Ovary (tissue), 9 donors: Measurements from ENCODE around the gene AGPAT4. TPM values are rescaled to one million over a fixed set of nuclear protein-coding genes. Genes with fewer than 3 reads are reported as not detected.

Experiments used
- DNase-seq, 5 donors: peaks; one replicate each; pipeline ENCODE4 v3.0.0-alpha.2; 2019 to 2020
- H3K27ac ChIP-seq, 2 donors: fragments of 200-600 bp; one replicate each; pipeline versions ENCODE4 v1.5.1 to v1.8.0; 2019 to 2022
- H3K27me3 ChIP-seq: fragments of 200-600 bp; one replicate; pipeline ENCODE4 v1.8.0; 2022
- H3K36me3 ChIP-seq: fragments of 200-600 bp; sonication (generic); one replicate; pipeline ENCODE4 v1.5.1; 2019
- H3K4me1 ChIP-seq: one replicate; pipeline ENCODE4 v1.8.1; 2013; ENCODE audit warnings: mild to moderate bottlenecking, moderate library complexity; ENCODE audit not compliant: insufficient read depth
- H3K4me3 ChIP-seq: fragments of 200-600 bp; sonication (generic); one replicate; pipeline ENCODE4 v1.5.1; 2017
- H3K9me3 ChIP-seq, 2 donors: fragments of 200-600 bp in 1 of 2; sonication (generic) in 1 of 2; one replicate each; pipeline versions ENCODE4 v1.5.1 to v1.8.1; 2013 to 2019; ENCODE audit warnings: mild to moderate bottlenecking in 1 of 2, moderate library complexity in 1 of 2
- EP300 ChIP-seq: sonication (generic); formaldehyde crosslinking; IDR thresholded peaks from one replicate; pipeline ENCODE4 v1.6.1; 2017; ENCODE audit warnings: antibody characterized with exemption
- POLR2A ChIP-seq: fragments of 450-650 bp; IDR thresholded peaks from one replicate; pipeline ENCODE4 v1.6.1; 2017; ENCODE audit warnings: antibody characterized with exemption, mild to moderate bottlenecking, moderate library complexity
- WGBS, 3 donors: extraction: QIAGEN DNeasy Blood & Tissue Kit in 1 of 3; methylation state at CpG; one replicate each; pipeline versions ENCODE4 v1.1.5 to v1.1.7; 2013 to 2017; 5-methylcytosine and 5-hydroxymethylcytosine counted together
- intact Hi-C, 4 donors: fragments of 100-400 bp; cut with DNase I; formaldehyde crosslinking; loops; one replicate each; pipeline versions ENCODE4 v1.11.0 to v1.15.1; 2022 to 2023
- polyA plus RNA-seq, 2 donors: library from polyadenylated mRNA; stranded (reverse); fragments of 200-250 nt in 1 of 2; fragments of 350-450 nt in 1 of 2; fragmentation: Illumina TruSeq in 1 of 2; extraction: RNeasy Lipid Tissue Mini Kit (QIAGEN cat#74804) in 1 of 2; gene quantifications; one replicate each; pipeline ENCODE4 v1.2.3, GENCODE V29; 2013 to 2014
- total RNA-seq, 7 donors: library from RNA; depleted of rRNA in 2 of 7; stranded (reverse); fragments of >200 nt in 2 of 7; fragmentation: NEBNext Ultra II Directional in 3 of 7; extraction: Animal tissue kit (Norgen Biotek cat#: 25700) in 3 of 7; gene quantifications; one replicate each; pipeline versions ENCODE4 v1.1.0 to v1.2.4, GENCODE V29; 2016 to 2023
- TF ChIP-seq, protein P1 (sequence below), 3 donors: fragments of 450-650 bp in 2 of 3; fragments of 200-600 bp in 1 of 3; IDR thresholded peaks; one replicate each; pipeline versions ENCODE4 v1.5.1 to v1.8.0; 2016 to 2022; ENCODE audit warnings: antibody characterized with exemption in 3 of 3, mild to moderate bottlenecking in 1 of 3
- donor health status: DM: no; HTN: no; CAD: no; lungs with moderate emphysema.
- donor health status: DM: no; HTN: no; CAD: no.
- donor health status: Bipolar disorder and iron deficiency.
- donor health status: DM: yes; HTN: yes; CAD: no.
- donor health status: DM: no; HTN: no; CAD: no.
- donor health status: DM: yes; HTN: yes; CAD: no.

AGPAT4 gene
- total and polyA plus RNA-seq, 9 donors: 4.4 to 13.7 (median 8.9) TPM

DNA sequence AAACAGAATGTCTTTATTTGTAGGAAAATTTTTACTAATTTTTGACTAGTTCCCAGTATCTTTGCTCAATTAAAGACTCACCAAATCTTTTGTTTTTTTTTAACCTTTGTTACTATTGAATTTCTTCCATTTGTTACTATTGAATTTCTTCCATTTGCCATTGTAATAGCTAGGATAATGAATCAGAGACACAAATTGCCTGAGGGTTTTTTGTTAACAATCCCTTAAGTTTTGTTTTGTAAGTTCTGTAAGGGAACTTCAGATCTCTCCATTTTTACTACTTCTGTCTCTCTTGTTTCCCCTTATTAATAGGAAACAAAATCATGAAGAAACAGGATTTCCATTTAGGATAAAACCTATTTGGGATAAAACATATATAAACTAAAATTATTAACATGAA lies 177.9 kb downstream of the AGPAT4 start:
- intact Hi-C loops: no loop called here
- H3K4me1 ChIP-seq: no peaks in the 10 kb centered on the region
- no peaks in the 10 kb centered on the region for H3K9me3 ChIP-seq
- H3K27ac ChIP-seq: no peak overlapping the region
- TF ChIP-seq, protein P1, sequence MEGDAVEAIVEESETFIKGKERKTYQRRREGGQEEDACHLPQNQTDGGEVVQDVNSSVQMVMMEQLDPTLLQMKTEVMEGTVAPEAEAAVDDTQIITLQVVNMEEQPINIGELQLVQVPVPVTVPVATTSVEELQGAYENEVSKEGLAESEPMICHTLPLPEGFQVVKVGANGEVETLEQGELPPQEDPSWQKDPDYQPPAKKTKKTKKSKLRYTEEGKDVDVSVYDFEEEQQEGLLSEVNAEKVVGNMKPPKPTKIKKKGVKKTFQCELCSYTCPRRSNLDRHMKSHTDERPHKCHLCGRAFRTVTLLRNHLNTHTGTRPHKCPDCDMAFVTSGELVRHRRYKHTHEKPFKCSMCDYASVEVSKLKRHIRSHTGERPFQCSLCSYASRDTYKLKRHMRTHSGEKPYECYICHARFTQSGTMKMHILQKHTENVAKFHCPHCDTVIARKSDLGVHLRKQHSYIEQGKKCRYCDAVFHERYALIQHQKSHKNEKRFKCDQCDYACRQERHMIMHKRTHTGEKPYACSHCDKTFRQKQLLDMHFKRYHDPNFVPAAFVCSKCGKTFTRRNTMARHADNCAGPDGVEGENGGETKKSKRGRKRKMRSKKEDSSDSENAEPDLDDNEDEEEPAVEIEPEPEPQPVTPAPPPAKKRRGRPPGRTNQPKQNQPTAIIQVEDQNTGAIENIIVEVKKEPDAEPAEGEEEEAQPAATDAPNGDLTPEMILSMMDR (IDR thresholded peaks at IDR 0.05): no peak
- TF ChIP-seq POLR2A (no peak), EP300 (no peak)
- no peaks in the 10 kb centered on the region for H3K27me3 ChIP-seq
- H3K36me3 ChIP-seq: no peaks in the 10 kb centered on the region
- H3K4me3 ChIP-seq: no peak overlapping the region
- no peak for DNase-seq

DNA sequence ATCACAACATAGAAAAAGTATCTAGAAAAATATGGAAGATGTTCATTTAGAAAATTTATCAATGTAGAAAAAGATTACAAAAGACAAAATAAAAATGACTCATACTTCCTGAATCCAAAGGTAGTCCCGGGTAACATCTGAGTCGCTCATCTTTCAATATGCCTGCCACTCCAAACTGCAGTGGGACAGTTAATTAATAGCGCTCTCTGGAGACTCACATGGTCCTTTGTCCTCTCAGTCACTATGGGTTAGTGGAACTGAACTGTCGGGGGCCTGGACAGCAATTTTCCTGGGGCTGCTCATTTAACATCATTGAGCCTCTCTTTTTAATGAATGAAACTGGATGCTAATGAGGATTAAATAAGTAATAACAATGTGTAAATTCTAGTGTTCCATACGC lies 178.9 kb downstream of the AGPAT4 start:
- intact Hi-C loops: no loop called here
- H3K36me3 ChIP-seq: no peaks in the 10 kb centered on the region
- 70 to 80% (median 79%) methylated on average over 5 of the region's 5 CpGs for WGBS, 3 donors
- no peak overlapping the region for H3K27ac ChIP-seq
- H3K4me1 ChIP-seq: no peaks in the 10 kb centered on the region
- no peak for TF ChIP-seq EP300
- no peak for TF ChIP-seq POLR2A
- TF ChIP-seq, protein P1 (IDR thresholded peaks at IDR 0.05): no peak
- no peak for DNase-seq
- no peaks in the 10 kb centered on the region for H3K9me3 ChIP-seq
- H3K4me3 ChIP-seq: no peak overlapping the region
- H3K27me3 ChIP-seq: no peaks in the 10 kb centered on the region

DNA sequence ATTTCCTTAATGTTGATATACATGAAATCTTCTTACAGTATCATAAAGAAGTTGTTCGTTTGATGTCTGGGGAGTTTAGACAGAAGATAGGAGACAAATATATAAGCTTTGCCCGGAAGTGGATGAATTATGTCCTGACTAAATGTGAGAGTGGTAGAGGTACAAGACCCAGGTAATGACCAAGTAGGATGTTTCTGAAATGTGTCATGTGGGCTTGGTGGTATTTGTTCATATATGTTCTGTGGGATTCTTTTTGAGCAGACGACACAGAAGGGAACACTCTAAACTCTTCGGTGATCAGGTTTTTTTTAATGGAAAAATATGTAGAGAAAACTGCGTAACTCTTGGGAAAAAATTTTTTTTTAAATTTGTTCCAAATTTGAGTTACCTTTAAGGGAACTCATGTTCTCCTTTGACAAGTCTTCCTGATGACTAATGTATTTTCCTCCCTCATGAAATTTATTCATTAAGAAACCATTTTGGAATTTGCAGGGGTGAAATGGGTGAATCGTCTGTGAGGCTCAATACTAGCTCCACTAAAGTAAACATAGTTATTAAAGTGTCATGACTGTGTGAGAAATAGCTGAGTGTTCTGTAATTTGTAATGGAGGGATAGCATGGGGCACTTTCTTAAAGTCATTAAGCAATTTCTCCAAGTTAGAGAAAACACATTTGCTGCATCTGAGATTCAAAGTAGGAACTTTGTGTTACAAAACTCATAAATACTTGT lies 181.7 kb downstream of the AGPAT4 start:
- no peaks in the 10 kb centered on the region for H3K36me3 ChIP-seq
- no peaks in the 10 kb centered on the region for H3K27me3 ChIP-seq
- H3K27ac ChIP-seq: no peak overlapping the region
- H3K4me3 ChIP-seq: no peak overlapping the region
- DNase-seq: no peak
- no peaks in the 10 kb centered on the region for H3K9me3 ChIP-seq
- no peak for TF ChIP-seq EP300
- TF ChIP-seq POLR2A: no peak
- TF ChIP-seq, protein P1 (IDR thresholded peaks at IDR 0.05): no peak
- H3K4me1 ChIP-seq: no peaks in the 10 kb centered on the region
- 72 to 81% (median 77%) methylated on average over 6 of the region's 6 CpGs for WGBS, 3 donors
- intact Hi-C loops: no loop called here

DNA sequence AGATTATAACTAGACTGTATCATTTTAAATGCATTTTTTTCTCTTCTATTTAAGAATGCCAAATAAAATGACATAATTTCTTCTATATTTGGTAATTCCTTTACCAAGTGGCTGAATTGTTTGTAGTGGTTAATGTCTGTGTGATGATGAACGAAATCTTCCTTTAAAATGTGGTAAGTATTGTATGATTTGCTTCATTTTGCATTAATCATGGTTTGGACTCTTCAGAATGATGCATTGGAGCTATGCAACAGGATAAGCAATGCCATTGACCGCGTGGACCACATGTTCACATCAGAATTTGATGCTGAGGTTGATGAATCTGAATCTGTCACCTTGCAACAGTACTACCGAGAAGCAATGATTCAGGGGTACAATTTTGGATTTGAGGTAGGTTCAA lies 182.7 kb downstream of the AGPAT4 start:
- H3K4me3 ChIP-seq: no peak overlapping the region
- no peaks in the 10 kb centered on the region for H3K9me3 ChIP-seq
- no peaks in the 10 kb centered on the region for H3K4me1 ChIP-seq
- H3K36me3 ChIP-seq: no peaks in the 10 kb centered on the region
- intact Hi-C loops: no loop called here
- TF ChIP-seq, protein P1 (IDR thresholded peaks at IDR 0.05): no peak
- TF ChIP-seq EP300: no peak
- TF ChIP-seq POLR2A: no peak
- DNase-seq: no peak
- H3K27me3 ChIP-seq: no peaks in the 10 kb centered on the region
- H3K27ac ChIP-seq: no peak overlapping the region
- WGBS, 3 donors: 84 to 87% (median 85%) methylated on average over 4 of the region's 4 CpGs
